ENCODE results near the gene DSCAM. TPM values are rescaled to one million over a fixed set of nuclear protein-coding genes. Genes with fewer than 3 reads are reported as not detected.

Gene DSCAM
- total RNA-seq, 1 experiment from 2014 or later, result 0.13 TPM

DNA sequence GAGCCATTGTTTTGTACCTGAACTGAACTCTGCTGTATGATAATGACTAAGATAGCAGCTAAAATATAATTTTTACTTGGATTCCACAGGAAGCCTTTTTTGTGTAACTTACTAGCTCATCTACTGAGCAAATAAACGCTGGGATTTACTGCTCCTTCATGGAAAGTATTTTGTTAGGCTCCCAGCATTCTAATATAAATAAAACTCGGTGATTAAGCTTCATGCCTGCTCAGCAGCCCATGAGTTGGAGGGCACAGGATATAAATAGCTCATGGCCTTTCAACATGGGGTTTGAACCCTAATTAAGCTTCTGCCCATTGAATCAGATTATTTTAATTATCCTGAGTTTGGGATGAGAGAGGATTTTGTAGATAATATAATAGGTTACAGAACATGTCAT, 799.7 kb downstream of the DSCAM start:
- ChIA-PET CTCF (interaction anchor here (1.9 kb wide), 1 partner anchor 180 kb away, joined by 6 read pairs; the partner anchor contains the start of gene PCP4), POLR2A (no interaction called here)
- peaks cover 29% of the 10 kb centered on the region for H3K4me1 Mint-ChIP-seq
- no peak for ATAC-seq
- no peak overlapping the region for H3K27ac Mint-ChIP-seq
- no peaks in the 10 kb centered on the region for H3K9me3 Mint-ChIP-seq
- TF ChIP-seq TEAD4 (CRISPR knock-in tag; IDR thresholded peaks at IDR 0.05), result no peak
- no peak for TF ChIP-seq JAZF1 (CRISPR knock-in tag; IDR thresholded peaks at IDR 0.05)
- no peak for TF ChIP-seq SP1 (CRISPR knock-in tag; conservative IDR thresholded peaks at IDR 0.05)
- no peak for TF ChIP-seq TCF7 (CRISPR knock-in tag; IDR thresholded peaks at IDR 0.05; ENCODE audit: low read depth)
- TF ChIP-seq FOXK1 (CRISPR knock-in tag; IDR thresholded peaks at IDR 0.05), result no peak
- TF ChIP-seq KAT7 (CRISPR knock-in tag; IDR thresholded peaks at IDR 0.05; ENCODE audit: borderline replicate concordance), result no peak
- TF ChIP-seq NFATC4 (CRISPR knock-in tag; IDR thresholded peaks at IDR 0.05), result no peak
- no peak for TF ChIP-seq NFYB (CRISPR knock-in tag; conservative IDR thresholded peaks at IDR 0.05; ENCODE audit: low read depth)
- TF ChIP-seq, protein P1, sequence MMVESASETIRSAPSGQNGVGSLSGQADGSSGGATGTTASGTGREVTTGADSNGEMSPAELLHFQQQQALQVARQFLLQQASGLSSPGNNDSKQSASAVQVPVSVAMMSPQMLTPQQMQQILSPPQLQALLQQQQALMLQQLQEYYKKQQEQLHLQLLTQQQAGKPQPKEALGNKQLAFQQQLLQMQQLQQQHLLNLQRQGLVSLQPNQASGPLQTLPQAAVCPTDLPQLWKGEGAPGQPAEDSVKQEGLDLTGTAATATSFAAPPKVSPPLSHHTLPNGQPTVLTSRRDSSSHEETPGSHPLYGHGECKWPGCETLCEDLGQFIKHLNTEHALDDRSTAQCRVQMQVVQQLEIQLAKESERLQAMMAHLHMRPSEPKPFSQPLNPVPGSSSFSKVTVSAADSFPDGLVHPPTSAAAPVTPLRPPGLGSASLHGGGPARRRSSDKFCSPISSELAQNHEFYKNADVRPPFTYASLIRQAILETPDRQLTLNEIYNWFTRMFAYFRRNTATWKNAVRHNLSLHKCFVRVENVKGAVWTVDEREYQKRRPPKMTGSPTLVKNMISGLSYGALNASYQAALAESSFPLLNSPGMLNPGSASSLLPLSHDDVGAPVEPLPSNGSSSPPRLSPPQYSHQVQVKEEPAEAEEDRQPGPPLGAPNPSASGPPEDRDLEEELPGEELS (CRISPR knock-in tag; IDR thresholded peaks at IDR 0.05), result no peak
- no peak for TF ChIP-seq NR1H2 (CRISPR knock-in tag; IDR thresholded peaks at IDR 0.05)
- TF ChIP-seq, protein P2, sequence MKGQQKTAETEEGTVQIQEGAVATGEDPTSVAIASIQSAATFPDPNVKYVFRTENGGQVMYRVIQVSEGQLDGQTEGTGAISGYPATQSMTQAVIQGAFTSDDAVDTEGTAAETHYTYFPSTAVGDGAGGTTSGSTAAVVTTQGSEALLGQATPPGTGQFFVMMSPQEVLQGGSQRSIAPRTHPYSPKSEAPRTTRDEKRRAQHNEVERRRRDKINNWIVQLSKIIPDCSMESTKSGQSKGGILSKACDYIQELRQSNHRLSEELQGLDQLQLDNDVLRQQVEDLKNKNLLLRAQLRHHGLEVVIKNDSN (CRISPR knock-in tag; IDR thresholded peaks at IDR 0.05), result no peak
- no peak for TF ChIP-seq SMAD3 (CRISPR knock-in tag; IDR thresholded peaks at IDR 0.05; ENCODE audit: borderline replicate concordance)
- no peak for TF ChIP-seq ATF1 (CRISPR knock-in tag; IDR thresholded peaks at IDR 0.05)
- TF ChIP-seq ZNF423 (CRISPR knock-in tag; IDR thresholded peaks at IDR 0.05), result no peak
- H3K27me3 Mint-ChIP-seq (ENCODE audit: low read depth), result no peaks in the 10 kb centered on the region
- H3K4me3 Mint-ChIP-seq, result no peak overlapping the region
- DNase-seq (ENCODE audit: low spot score), result no peak
- no peaks in the 10 kb centered on the region for H3K36me3 Mint-ChIP-seq

DNA sequence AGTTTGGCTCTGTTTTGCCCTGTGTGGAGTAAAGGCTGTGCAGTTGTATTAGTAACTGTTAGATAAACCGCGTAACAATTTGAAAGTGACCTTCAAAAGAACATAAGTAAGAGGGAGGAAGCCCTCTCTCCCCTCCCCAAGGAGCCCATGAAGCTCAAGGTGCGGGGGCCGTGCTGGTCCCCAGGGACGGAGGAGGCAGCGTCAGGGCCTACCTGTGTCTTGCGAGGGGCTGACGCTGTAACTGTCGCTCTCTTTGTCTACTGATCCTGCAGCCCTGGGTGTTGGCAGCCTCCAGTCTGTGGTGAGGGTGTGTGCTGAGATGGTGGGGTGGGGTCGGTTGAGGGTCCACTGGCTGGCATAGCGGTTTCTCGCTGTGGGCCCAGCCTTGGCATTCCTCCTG, 803.1 kb downstream of the DSCAM start:
- CTCF ChIA-PET, result interaction anchor here (1.6 to 2.3 kb wide), 2 partner anchors 77 to 176 kb away, joined by 4 to 7 read pairs; partner anchors contain the start of gene PCP4
- no peak overlapping the region for H3K27ac Mint-ChIP-seq
- H3K4me3 Mint-ChIP-seq, result no peak overlapping the region
- DNase-seq (ENCODE audit: low spot score) (no peak), ATAC-seq (no peak)
- peaks cover 18% of the 10 kb centered on the region for H3K4me1 Mint-ChIP-seq
- H3K36me3 Mint-ChIP-seq, result no peaks in the 10 kb centered on the region
- no peaks in the 10 kb centered on the region for H3K9me3 Mint-ChIP-seq
- POLR2A ChIA-PET, result no interaction called here
- H3K27me3 Mint-ChIP-seq (ENCODE audit: low read depth), result no peaks in the 10 kb centered on the region
- TF ChIP-seq ZNF512 (CRISPR knock-in tag; IDR thresholded peaks at IDR 0.05; ENCODE audit: borderline replicate concordance), result no peak
- no peak for TF ChIP-seq CREM (CRISPR knock-in tag; IDR thresholded peaks at IDR 0.05)
- TF ChIP-seq KAT7 (CRISPR knock-in tag; IDR thresholded peaks at IDR 0.05; ENCODE audit: borderline replicate concordance), result no peak
- TF ChIP-seq NR1H2 (CRISPR knock-in tag; IDR thresholded peaks at IDR 0.05), result no peak
- no peak for TF ChIP-seq ZBTB21 (CRISPR knock-in tag; IDR thresholded peaks at IDR 0.05; ENCODE audit: borderline replicate concordance)
- TF ChIP-seq NFATC4 (CRISPR knock-in tag; IDR thresholded peaks at IDR 0.05), result no peak
- no peak for TF ChIP-seq HMGA2 (CRISPR knock-in tag; IDR thresholded peaks at IDR 0.05)
- TF ChIP-seq, protein P3, sequence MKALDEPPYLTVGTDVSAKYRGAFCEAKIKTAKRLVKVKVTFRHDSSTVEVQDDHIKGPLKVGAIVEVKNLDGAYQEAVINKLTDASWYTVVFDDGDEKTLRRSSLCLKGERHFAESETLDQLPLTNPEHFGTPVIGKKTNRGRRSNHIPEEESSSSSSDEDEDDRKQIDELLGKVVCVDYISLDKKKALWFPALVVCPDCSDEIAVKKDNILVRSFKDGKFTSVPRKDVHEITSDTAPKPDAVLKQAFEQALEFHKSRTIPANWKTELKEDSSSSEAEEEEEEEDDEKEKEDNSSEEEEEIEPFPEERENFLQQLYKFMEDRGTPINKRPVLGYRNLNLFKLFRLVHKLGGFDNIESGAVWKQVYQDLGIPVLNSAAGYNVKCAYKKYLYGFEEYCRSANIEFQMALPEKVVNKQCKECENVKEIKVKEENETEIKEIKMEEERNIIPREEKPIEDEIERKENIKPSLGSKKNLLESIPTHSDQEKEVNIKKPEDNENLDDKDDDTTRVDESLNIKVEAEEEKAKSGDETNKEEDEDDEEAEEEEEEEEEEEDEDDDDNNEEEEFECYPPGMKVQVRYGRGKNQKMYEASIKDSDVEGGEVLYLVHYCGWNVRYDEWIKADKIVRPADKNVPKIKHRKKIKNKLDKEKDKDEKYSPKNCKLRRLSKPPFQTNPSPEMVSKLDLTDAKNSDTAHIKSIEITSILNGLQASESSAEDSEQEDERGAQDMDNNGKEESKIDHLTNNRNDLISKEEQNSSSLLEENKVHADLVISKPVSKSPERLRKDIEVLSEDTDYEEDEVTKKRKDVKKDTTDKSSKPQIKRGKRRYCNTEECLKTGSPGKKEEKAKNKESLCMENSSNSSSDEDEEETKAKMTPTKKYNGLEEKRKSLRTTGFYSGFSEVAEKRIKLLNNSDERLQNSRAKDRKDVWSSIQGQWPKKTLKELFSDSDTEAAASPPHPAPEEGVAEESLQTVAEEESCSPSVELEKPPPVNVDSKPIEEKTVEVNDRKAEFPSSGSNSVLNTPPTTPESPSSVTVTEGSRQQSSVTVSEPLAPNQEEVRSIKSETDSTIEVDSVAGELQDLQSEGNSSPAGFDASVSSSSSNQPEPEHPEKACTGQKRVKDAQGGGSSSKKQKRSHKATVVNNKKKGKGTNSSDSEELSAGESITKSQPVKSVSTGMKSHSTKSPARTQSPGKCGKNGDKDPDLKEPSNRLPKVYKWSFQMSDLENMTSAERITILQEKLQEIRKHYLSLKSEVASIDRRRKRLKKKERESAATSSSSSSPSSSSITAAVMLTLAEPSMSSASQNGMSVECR (CRISPR knock-in tag; IDR thresholded peaks at IDR 0.05; ENCODE audit: borderline replicate concordance), result no peak
- no peak for TF ChIP-seq ZNF317 (CRISPR knock-in tag; IDR thresholded peaks at IDR 0.05; ENCODE audit: borderline replicate concordance, low read depth)
- TF ChIP-seq MYBL2 (CRISPR knock-in tag; IDR thresholded peaks at IDR 0.05), result no peak
- no peak for TF ChIP-seq SMAD4 (CRISPR knock-in tag; IDR thresholded peaks at IDR 0.05)
- no peak for TF ChIP-seq FOXK1 (CRISPR knock-in tag; IDR thresholded peaks at IDR 0.05)
- TF ChIP-seq FOXP1 (CRISPR knock-in tag; IDR thresholded peaks at IDR 0.05; ENCODE audit: borderline replicate concordance), result no peak
- TF ChIP-seq GABPB1 (CRISPR knock-in tag; IDR thresholded peaks at IDR 0.05), result no peak
- TF ChIP-seq E2F5 (CRISPR knock-in tag; IDR thresholded peaks at IDR 0.05), result no peak
- TF ChIP-seq FOXJ3 (CRISPR knock-in tag; IDR thresholded peaks at IDR 0.05; ENCODE audit: borderline replicate concordance), result no peak
